Hepatocyte (in vitro differentiated cells): ENCODE results near the gene DCAF7. TPM values are rescaled to one million over a fixed set of nuclear protein-coding genes. Genes with fewer than 3 reads are reported as not detected.

Experiments used
- DNase-seq: peaks from one replicate; pipeline ENCODE4 v3.0.0-alpha.2; 2016; ENCODE audit warnings: low spot score
- H2AFZ ChIP-seq: fragments of 200-600 bp; sonication (generic); 2 replicates; pipeline ENCODE4 v1.6.0; 2016; ENCODE audit warnings: antibody characterized with exemption, mild to moderate bottlenecking
- H3K27ac ChIP-seq: fragments of 200-600 bp; sonication (generic); 2 replicates; pipeline ENCODE4 v1.5.1; 2016; ENCODE audit warnings: mild to moderate bottlenecking
- H3K27me3 ChIP-seq: fragments of 200-600 bp; sonication (generic); 2 replicates; pipeline ENCODE4 v1.6.1; 2016
- H3K36me3 ChIP-seq: fragments of 200-600 bp; sonication (generic); replicated peaks from 2 replicates; pipeline ENCODE4 v1.5.1; 2016; ENCODE audit warnings: low read depth; ENCODE audit not compliant: insufficient read depth
- H3K4me1 ChIP-seq: fragments of 200-600 bp; sonication (generic); 2 replicates; pipeline ENCODE4 v1.5.1; 2016; ENCODE audit warnings: mild to moderate bottlenecking, moderate library complexity; ENCODE audit not compliant: insufficient read depth
- H3K4me2 ChIP-seq: fragments of 200-600 bp; sonication (generic); 2 replicates; pipeline ENCODE4 v1.6.0; 2016
- H3K4me3 ChIP-seq: fragments of 200-600 bp; sonication (generic); 2 replicates; pipeline ENCODE4 v1.5.1; 2016; ENCODE audit warnings: mild to moderate bottlenecking
- H3K79me2 ChIP-seq: fragments of 200-600 bp; sonication (generic); 2 replicates; pipeline ENCODE4 v1.6.0; 2017; ENCODE audit warnings: mild to moderate bottlenecking
- H3K9me2 ChIP-seq: fragments of 200-600 bp; sonication (generic); replicated peaks from 2 replicates; pipeline ENCODE4 v1.6.0; 2017; ENCODE audit warnings: mild to moderate bottlenecking; ENCODE audit not compliant: insufficient read depth
- H3K9me3 ChIP-seq: fragments of 200-600 bp; sonication (generic); 2 replicates; pipeline ENCODE4 v1.5.1; 2016; ENCODE audit warnings: low read depth, mild to moderate bottlenecking
- H4K20me1 ChIP-seq: fragments of 200-600 bp; sonication (generic); 2 replicates; pipeline ENCODE4 v1.6.0; 2016; ENCODE audit warnings: mild to moderate bottlenecking; ENCODE audit not compliant: insufficient read depth, poor library complexity, severe bottlenecking
- EZH2 ChIP-seq: fragments of 200-600 bp; sonication (generic); IDR thresholded peaks from 2 replicates; pipeline ENCODE4 v1.6.1; 2016; ENCODE audit warnings: antibody characterized with exemption, mild to moderate bottlenecking, borderline replicate concordance
- EZH2phosphoT487 ChIP-seq: fragments of 200-600 bp; sonication (generic); IDR thresholded peaks from one replicate; pipeline ENCODE4 v1.6.1; 2018; ENCODE audit warnings: antibody characterized with exemption, mild to moderate bottlenecking, low read depth, moderate library complexity; ENCODE audit not compliant: unreplicated experiment, severe bottlenecking
- WGBS: methylation state at CpG from one replicate; pipeline ENCODE4 v1.1.6; 2016; ENCODE audit warnings: low lambda C conversion rate; ENCODE audit errors: missing lambda C conversion rate; 5-methylcytosine and 5-hydroxymethylcytosine counted together
- polyA plus RNA-seq: library from polyadenylated mRNA; unstranded; fragments of >200 nt; fragmentation: Nextera tagmentation; extraction: Ambion mirVana; gene quantifications from 2 replicates; pipeline ENCODE4 v1.2.1, GENCODE V29; 2016
- total RNA-seq: library from RNA; depleted of rRNA; stranded (reverse); fragments of >200 nt; gene quantifications from 2 replicates; pipeline ENCODE4 v1.2.3, GENCODE V29; 2014
- TF ChIP-seq, protein P1 (sequence below): fragments of 200-600 bp; sonication (generic); IDR thresholded peaks from 2 replicates; pipeline ENCODE4 v1.5.1; 2016; ENCODE audit warnings: antibody characterized with exemption, mild to moderate bottlenecking; ENCODE audit not compliant: poor library complexity

DCAF7 gene
- total and polyA plus RNA-seq, 2 experiments from 2014 or later: 53.0 to 56.5 TPM

DNA sequence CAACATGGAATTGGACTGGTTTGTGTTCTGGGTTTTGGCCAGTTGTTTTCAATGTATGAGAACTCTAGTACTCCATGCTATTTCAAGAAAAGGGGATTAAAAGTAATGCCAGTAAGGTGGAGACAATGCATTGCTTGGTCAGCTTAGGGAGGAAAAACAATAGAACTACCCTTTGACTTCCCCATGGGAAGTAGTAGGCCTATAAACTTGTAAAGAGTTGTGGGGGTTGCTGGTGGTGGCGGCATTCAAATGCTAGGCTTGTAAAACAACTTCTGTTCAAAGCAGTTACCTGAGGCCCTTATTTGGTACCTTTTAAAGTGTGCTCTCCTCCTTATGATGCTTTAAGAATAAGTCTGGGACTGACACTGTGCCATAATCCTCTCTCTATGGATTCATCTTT, 81.3 kb downstream of the DCAF7 start:
- peaks cover 4% of the 10 kb centered on the region for H3K4me1 ChIP-seq
- 77% methylated on average over 1 of the region's 1 CpG for WGBS
- no peak for DNase-seq
- no peaks in the 10 kb centered on the region for H3K9me3 ChIP-seq
- no peaks in the 10 kb centered on the region for H3K27me3 ChIP-seq
- no peak for TF ChIP-seq EZH2phosphoT487
- no peak for TF ChIP-seq EZH2
- TF ChIP-seq, protein P1, sequence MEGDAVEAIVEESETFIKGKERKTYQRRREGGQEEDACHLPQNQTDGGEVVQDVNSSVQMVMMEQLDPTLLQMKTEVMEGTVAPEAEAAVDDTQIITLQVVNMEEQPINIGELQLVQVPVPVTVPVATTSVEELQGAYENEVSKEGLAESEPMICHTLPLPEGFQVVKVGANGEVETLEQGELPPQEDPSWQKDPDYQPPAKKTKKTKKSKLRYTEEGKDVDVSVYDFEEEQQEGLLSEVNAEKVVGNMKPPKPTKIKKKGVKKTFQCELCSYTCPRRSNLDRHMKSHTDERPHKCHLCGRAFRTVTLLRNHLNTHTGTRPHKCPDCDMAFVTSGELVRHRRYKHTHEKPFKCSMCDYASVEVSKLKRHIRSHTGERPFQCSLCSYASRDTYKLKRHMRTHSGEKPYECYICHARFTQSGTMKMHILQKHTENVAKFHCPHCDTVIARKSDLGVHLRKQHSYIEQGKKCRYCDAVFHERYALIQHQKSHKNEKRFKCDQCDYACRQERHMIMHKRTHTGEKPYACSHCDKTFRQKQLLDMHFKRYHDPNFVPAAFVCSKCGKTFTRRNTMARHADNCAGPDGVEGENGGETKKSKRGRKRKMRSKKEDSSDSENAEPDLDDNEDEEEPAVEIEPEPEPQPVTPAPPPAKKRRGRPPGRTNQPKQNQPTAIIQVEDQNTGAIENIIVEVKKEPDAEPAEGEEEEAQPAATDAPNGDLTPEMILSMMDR: no peak
- peaks cover 50% of the 10 kb centered on the region for H3K79me2 ChIP-seq
- H3K36me3 ChIP-seq: no peaks in the 10 kb centered on the region
- H3K9me2 ChIP-seq: no peaks in the 10 kb centered on the region
- no peak overlapping the region for H3K27ac ChIP-seq
- H3K4me2 ChIP-seq: no peak overlapping the region
- H3K4me3 ChIP-seq: no peak overlapping the region
- peaks cover 10% of the 10 kb centered on the region for H4K20me1 ChIP-seq
- H2AFZ ChIP-seq: no peak overlapping the region

DNA sequence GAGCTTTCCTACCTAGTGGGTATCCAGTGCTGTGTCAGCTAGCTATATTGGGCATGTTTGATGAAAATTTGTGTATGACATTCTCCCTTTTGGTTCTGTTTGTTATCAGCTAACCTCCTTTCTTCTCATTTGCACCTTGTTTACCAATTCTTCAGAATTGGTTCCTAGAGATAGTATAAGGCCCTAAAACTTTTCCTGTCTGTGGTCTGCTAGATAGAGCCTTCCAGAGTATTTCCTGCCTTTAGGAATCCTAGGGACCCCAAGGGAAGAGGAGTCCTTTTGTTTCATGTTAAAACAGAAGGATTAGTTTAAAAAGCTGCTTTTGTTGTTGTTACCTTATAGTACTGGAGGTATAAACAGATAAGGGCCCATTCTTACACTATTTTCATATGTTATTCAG, 83.5 kb downstream of the DCAF7 start:
- H3K9me3 ChIP-seq: no peaks in the 10 kb centered on the region
- no peaks in the 10 kb centered on the region for H3K4me1 ChIP-seq
- H3K9me2 ChIP-seq: no peaks in the 10 kb centered on the region
- H3K27me3 ChIP-seq: no peaks in the 10 kb centered on the region
- H4K20me1 ChIP-seq: no peaks in the 10 kb centered on the region
- no peak overlapping the region for H2AFZ ChIP-seq
- H3K79me2 ChIP-seq: peaks cover 29% of the 10 kb centered on the region
- H3K4me3 ChIP-seq: no peak overlapping the region
- no peak overlapping the region for H3K27ac ChIP-seq
- H3K36me3 ChIP-seq: no peaks in the 10 kb centered on the region
- no peak for DNase-seq
- H3K4me2 ChIP-seq: no peak overlapping the region
- TF ChIP-seq EZH2 (no peak), EZH2phosphoT487 (no peak)
- TF ChIP-seq, protein P1: no peak

DNA sequence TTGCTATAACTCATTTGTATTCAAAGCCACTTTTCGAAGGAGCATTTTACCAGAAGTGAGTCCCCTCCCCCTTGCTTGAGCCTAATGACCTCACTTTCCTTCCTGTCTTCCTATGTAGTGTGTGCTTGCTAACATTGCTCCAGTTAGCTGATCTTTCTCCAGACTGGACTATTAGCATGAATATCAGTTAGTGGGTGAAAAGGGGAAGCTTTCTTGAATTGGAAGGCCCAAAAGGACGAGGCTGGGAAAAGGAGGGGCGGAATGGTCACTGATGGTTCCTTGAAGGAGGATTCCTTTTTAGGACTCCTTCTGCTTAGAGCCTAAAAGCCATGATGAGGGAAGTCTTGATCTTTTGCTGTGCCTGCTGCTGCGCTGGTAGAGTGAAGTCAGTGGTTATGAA, 83.9 kb downstream of the DCAF7 start:
- Histone ChIP-seq H3K4me2 (no peak overlapping the region), H3K27ac (no peak overlapping the region), H3K79me2 (peaks cover 25% of the 10 kb centered on the region), H3K9me3 (no peaks in the 10 kb centered on the region), H3K4me3 (no peak overlapping the region), H3K9me2 (no peaks in the 10 kb centered on the region), H4K20me1 (no peaks in the 10 kb centered on the region), H3K27me3 (no peaks in the 10 kb centered on the region), H3K36me3 (no peaks in the 10 kb centered on the region), H2AFZ (no peak overlapping the region), H3K4me1 (no peaks in the 10 kb centered on the region)
- no peak for TF ChIP-seq EZH2phosphoT487
- no peak for TF ChIP-seq EZH2
- 70% methylated on average over 4 of the region's 4 CpGs for WGBS
- no peak for DNase-seq

DNA sequence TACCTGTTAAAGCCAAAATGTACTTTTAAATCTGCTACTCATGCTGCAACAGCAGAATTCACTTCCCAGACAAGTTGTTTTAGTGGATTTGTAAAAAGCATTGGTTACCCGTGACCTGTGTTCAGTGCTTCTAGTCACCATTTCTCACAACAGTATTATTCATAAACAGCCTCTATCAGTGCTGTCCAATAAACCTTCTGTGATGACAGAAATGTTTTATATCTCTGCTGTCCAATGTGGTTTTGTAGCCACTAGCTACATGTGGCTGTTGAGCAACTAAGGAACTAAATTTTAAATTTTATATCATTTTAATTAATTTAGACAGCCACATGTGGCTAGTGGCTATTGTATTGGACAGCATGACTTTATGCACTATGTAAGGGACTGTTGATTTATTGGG, 84.5 kb downstream of the DCAF7 start:
- Histone ChIP-seq H3K9me2 (no peaks in the 10 kb centered on the region), H2AFZ (no peak overlapping the region), H3K36me3 (no peaks in the 10 kb centered on the region), H3K9me3 (no peaks in the 10 kb centered on the region), H3K27me3 (no peaks in the 10 kb centered on the region), H3K27ac (no peak overlapping the region), H3K4me3 (no peak overlapping the region), H4K20me1 (no peaks in the 10 kb centered on the region), H3K4me2 (no peak overlapping the region), H3K79me2 (peaks cover 22% of the 10 kb centered on the region), H3K4me1 (no peaks in the 10 kb centered on the region)
- DNase-seq: no peak
- TF ChIP-seq EZH2phosphoT487: no peak
- TF ChIP-seq, protein P1: no peak
- no peak for TF ChIP-seq EZH2
- WGBS: 90% methylated on average over 1 of the region's 1 CpG
